Epithelial cell of prostate (primary cell): Measurements from ENCODE around the gene DLL1.
"Not testable (repeated sequence)": the region's sequence is repeated elsewhere in the genome, so short reads cannot be mapped to it uniquely, and the experiment has no call there.

ENCODE experiments used
- DNase-seq: peaks from one replicate; pipeline ENCODE4 v3.0.0-alpha.2; 2011; ENCODE audit warnings: low read depth, low spot score
- H3K27ac ChIP-seq: fragments of 450-650 bp; 2 replicates; pipeline ENCODE4 v1.5.1; 2017; ENCODE audit warnings: mild to moderate bottlenecking

Gene DLL1

DNA sequence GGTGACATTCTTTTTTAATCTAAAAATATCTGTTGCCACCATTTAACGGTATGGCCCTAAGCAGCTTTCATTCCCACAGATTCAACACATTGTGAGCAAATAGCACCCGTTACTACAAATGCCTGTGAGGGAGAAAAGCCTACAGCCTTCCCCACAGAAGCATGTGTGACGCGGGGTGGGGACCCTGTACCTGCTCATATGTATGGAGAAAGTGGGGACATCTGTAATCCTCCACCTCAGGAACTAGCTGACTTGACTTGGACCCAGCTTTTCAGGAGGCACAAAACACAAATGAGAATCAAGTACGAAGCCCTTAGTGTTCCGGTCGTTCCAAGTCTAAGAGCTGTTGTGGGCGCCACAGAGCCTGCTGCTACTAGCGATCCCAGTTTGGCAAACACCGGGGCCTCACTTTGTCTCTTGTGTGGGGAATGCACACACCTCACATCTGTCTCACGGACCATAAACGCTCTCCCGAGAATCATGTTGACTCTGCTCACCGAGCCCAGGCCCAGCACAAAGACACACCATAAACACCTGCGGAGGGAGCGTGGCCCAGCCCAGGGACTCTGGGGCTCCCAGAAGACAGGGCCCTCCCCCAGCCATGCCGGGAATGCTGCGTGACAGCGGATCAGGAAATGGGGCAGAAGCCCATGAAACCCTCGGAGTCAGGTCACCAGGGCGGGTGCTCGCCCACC lies 21.6 kb downstream of the DLL1 start:
- H3K27ac ChIP-seq, result no peak overlapping the region
- no peak for DNase-seq

DNA sequence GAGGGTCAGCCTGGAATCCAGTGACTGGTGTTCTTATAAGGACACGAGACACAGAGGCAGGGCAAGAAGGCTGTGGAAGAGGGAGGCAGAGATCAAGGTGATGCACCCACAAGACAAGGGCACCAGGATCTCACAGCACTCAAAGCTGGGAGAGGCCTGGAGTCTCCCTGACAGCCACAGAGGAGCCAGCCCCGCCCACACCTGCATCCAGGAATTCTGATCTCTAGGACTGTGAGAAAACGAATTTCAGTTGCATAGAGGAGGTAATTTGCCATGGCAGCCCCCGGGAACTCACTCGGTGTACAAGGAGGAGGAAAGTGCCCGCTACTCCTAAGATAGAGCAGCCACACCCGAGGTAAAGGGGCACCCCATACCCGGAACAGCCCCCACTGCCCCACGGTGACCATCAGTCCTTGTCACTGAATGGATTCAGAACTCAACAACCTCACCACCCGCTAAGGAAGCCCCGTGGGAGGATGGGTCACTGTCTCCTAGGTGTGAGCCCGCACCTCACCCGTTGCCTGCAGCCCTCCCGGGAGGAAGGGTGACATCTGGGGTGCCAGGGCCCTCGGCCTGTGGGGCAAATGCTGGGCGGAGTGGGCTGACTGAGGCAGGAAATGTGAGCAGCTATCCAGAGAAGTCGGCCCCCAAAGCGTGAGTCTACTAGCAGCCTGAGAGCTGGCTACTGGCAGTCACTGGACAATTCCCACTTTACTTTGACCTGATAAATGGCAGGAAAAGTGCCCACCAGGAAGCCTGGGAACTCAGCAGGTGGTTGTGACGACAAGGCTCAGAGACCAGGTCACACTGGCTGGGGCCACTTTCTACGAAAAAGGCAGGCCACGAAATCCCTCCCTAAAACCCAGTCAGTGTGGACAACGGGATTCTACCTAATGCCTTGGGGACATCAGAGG lies 22.4 kb downstream of the DLL1 start:
- no peak for DNase-seq

DNA sequence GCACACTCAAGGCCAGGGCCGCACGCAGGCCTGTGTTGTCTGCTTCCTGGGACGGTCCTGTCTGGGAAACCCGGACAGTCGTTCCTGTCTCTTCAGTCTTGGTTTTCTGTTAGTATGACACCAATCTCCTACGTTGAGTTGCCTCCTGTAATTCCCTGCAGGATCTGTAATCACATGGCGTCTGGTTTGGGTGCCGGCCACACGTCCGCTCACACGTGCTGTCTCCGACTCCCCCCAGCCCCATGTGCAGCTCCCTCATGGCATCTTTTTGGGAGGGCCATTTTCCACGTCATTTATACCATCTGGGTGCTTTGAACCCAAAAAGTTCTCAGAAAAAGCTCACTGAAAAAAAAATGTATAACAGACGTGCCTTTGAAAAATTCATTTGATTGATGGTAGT lies 23.2 kb downstream of the DLL1 start:
- no peak overlapping the region for H3K27ac ChIP-seq
- no peak for DNase-seq

More for the DNA sequence above, 22.4 kb downstream of the DLL1 start:
- no peak overlapping the region for H3K27ac ChIP-seq

DNA sequence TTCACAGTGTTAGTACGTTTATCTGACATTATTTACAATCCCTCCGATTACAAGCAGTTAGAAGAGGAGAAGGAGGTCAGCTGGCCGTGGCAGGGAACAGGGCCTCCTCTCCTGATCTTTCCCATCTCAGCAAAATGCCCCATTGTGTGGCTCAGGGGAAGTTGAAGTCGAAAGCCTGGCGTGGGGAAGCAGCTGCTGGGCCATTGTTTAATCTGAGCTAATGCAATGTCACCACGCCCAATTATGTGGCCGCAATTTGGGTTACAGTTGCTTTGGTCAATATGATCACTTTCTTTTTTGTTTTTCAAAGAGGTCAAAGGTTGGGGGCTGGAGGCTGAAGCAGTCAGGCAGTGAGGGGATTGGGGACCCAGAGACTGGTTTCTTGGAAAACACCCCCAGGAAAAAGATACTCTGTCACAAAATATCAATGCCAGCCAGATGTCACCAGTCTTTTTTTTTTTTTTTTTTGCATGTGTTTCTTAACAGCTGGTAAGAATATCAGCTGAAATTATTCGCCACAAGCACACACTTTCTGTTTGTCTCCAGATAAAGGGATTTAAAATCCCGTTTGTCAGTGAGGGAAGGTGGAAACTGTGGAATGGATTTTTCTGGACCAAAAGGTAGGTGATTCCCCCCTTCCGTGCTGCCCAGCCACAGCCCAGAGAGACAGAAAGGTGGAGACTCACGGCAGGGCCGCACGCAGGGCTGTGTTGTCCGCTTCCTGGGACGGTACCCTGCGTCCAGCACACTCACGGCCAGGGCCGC lies 24.6 kb downstream of the DLL1 start:
- DNase-seq, result no peak
- H3K27ac ChIP-seq, result no peak overlapping the region

DNA sequence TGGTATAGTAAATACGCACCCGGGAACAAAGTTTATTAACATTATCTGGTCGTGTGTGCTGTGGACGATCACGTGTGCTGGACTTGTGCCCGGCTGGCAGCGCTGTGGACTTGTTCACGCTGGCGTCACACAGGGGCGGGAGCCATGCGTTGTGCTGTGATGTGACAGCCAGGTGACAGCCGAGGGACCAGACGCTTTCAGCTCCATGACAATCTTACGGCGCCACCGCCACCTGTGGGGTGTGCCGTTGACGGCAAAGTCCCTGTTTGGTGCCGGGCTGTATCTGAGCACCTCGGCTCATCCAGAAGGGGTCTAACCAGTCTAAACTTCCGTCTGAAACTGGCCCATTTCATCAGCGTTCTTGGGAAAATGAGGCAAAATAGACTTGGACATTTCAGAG lies 25.2 kb downstream of the DLL1 start:
- no peak for DNase-seq
- no peak overlapping the region for H3K27ac ChIP-seq

DNA sequence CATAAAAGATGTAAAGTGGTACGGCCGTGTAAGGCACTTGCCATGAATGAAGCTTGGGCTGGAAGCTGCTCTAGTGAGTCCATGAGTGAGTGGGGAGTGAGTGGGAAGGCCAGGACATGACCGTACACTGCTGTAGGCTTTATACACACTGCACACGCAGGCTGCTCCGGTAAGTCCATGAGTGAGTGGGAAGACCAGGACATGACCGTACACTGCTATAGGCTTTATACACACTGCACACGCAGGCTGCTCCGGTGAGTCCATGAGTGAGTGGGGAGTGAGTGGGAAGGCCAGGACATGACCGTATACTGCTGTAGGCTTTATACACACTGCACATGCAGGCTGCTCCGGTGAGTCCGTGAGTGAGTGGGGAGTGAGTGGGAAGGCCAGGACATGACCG lies 26.2 kb downstream of the DLL1 start:
- DNase-seq, H3K27ac ChIP-seq: not testable (repeated sequence)

DNA sequence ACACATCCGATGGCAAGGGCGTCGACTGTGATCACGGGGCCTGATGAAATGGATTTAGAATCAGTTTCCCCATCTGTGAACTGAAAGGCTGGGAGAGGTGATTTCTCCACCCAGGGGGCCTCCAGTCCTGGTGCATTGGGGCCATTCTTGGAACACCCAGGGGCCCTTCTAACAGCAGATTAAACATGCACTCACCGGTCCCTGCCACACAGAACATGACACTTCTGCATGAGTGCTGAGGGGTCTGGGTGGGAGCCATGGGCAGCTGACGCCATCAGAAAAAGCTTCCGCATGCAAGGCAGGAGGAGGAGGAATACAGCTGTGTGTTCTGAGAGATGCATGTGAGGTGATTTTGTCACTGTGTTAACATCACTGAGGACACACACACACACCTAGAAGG lies 26.8 kb downstream of the DLL1 start:
- H3K27ac ChIP-seq, result no peak overlapping the region
- no peak for DNase-seq

DNA sequence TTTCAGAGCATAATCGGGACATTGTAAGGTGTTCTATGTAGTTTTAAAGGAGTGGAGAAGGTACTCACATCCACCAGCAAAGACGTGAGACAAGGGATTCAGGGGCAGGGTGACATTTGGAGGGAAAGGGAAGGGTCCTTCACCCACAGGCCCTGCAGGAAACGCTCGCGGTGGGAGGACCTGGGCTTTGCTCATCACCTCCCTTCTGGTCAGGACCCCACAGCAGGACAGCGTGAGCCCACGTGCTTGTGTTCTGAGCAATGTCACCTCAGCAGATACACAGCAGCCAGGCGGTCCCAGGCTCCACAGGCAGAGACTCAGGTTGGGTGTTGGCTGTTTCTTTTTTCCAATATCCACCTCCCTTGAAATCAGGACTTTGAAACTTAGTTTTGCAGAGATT lies 27.5 kb downstream of the DLL1 start:
- DNase-seq, result no peak
- H3K27ac ChIP-seq, result no peak overlapping the region

DNA sequence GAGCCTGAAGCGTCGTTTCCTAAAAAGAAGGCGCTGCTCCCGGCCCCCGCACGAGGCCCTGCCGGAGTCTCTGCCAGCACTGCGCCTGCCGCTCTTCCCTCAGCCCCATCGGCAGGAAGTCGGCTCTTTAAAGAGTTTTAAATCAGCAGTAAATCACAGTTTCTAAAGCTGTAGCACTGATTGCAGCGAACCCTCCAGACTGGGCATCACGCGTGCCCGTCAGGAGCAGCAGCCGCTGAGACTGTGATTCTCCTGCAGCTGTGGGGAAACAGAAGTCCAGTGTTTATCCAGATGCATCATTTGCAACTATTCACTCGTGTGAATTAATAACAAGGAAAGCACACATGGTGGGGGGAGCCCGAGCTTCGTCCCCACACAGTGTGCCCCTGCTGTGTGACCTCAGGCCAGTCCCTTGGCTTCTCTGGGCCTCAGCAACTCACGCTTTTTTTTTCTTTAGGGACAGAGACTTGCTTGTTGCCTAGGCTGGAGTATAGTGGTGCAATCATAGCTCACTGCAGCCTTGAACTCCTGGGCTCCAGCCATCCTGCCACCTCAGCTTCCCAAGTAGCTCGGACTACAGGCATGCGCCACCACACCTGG lies 28.3 kb downstream of the DLL1 start:
- no peak for DNase-seq
- H3K27ac ChIP-seq, result no peak overlapping the region

DNA sequence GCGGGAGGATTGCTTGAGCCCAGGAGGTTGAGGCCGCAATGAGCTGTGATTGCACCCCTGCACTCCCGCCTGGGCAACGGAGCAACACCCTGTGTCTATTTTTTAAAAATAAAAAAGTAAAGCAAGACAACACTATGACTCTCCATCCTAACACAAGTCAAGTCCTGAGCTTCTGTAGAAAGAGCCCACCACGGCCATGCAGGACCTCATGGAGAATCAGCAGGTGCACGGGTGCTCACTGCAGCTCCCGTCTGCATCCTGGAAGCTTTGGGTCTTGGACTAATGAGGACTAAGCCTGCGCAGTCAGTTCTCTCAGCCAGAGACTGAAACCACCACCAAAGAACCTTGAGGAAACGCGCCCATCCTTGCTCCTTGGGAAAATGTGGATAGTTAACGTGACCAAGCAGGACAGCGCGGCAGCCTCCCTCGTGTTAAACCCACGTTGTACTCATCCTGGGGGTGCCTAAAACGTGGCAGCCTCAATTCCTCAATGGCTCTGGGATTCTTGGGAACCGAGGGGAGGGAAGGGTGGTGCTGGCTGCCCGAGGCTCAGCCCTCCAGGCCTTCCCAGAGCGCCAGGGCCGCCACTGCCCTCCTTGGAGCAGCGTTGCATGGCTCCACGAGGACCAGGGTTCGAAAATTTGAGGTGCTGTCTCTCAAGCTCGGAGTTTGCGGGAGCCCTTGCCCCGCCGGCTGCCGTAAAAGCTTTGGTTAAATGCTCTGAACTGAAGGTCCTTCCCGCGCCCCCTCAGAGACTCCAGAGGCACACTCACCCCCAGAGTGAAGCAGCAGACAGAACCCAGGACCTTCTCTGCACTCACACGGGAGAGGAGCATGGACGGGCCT lies 29.0 kb downstream of the DLL1 start:
- no peak overlapping the region for H3K27ac ChIP-seq
- no peak for DNase-seq

DNA sequence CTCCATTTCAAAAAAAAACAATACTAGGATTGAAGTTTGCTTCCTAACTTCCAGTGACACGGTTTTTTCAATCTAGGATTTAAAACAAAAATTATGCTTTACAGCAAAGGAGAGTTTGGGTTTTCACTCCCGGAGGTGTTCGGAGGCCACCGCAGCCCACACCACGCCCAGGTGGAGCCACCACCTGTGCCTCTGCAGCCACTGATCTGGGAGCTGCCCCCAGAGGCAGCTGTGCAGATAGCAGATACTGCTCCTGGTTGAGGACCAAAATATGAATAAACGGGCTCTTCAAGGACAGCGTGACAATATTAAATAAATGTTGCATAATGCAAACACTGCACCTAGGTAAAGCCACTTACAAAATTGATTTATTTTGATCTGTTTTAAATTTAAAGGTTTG lies 30.2 kb downstream of the DLL1 start:
- no peak overlapping the region for H3K27ac ChIP-seq
- no peak for DNase-seq

DNA sequence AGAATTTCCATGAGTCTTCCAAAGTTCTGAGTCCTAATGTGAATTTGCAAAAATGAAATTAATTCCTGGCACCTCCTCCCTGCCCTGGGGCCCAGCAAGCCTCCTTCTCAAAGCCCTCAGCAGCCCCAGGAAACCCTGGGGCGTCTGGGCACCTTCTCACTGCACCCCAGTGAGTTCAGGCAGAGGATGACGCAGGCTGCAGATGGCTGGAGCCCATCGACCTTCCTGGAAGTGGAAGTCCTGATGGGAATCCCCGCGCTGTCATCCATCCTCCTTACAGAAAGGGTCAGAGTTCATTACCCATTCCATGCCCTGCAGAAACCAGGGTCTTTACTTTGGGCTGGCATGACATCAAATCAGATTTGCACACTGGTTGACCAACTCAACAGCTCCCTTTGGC lies 31.6 kb downstream of the DLL1 start:
- no peak overlapping the region for H3K27ac ChIP-seq
- DNase-seq, result no peak

DNA sequence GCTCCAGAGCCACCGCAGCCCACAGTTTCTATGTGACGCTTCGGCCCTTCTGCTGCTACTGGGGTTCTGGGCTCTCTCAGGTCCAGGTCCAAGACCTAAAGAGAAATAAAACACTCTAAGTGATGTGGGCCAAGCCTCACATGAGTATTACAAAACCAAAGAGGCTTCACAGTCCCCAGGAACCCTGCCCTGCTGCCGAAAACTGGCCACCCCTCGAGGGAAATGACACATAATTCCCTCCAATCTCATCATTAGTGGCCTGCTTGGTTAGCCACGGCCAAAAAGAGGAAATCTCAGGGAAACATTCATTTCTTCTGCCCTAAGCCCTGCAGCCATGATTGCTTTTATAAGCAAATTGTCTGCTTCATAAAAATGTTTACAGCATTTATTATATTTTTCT lies 32.5 kb downstream of the DLL1 start:
- no peak for DNase-seq

DNA sequence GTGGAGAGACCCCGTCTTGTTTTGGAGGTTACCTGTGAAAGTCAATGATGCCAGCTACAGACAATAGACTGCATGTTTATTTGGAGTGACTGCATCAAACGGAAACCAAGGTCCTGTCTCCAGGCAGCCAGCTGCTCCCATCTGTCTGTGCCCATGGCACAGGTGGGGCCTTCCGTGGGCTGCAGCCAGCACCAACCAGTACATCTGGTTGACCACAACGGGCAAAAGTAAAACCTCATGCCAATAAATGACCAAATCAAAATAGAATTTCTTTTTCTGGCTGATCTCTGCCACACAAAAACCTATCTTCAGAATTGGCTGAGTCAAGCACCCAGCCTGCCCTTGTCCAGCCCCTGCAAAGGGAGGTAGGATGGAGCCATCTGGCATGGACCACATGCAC lies 33.5 kb downstream of the DLL1 start:
- H3K27ac ChIP-seq, result no peak overlapping the region
- no peak for DNase-seq

More for the DNA sequence above, 32.5 kb downstream of the DLL1 start:
- no peak overlapping the region for H3K27ac ChIP-seq

DNA sequence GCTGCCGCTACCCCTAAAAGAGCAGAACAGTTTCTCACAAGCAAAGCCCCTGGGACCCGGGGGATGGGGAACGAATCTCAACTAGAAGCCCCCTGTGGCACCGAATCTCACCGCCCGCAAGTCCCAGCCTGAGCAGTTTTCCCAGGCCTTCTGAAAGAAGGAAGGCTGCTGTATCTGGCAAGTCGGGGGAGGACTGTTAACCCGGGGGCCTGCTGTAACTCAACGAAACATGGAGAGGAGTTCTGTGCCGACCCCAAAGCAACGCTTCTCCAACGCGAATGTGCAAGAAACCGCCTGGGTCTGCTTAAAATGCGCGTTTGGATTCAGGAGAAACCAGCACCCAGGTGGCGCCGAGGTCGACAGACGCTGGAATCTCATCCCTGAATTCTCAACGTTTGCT lies 34.2 kb downstream of the DLL1 start:
- no peak for DNase-seq
- no peak overlapping the region for H3K27ac ChIP-seq

DNA sequence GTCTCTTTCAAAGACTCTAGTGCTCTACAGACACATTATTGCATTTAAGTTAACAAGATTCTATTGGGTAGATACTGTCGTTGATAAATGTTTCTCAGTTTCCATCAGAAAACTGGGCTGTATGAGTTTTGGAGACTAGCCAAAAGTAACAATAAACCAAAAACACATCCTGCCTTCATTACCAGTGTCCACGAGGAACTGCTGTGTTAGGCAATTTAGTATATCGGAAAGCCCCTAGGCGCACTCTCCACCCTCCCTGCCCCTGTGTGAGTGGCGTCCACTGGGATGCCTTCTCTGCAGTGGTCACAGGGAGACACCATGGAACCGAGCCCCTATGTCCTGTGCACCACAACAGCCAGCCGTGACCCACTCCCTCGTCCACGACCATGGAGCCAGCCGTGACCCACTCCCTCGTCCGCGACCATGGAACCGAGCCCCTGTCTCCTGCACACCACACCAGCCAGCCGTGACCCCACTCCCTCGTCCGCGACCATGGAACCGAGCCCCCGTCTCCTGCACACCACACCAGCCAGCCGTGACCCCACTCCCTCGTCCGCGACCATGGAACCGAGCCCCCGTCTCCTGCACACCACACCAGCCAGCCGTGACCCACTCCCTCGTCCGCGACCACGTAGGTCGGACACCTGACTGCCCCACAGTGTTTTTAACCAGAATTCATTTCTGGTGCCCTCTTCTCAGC lies 35.3 kb downstream of the DLL1 start:
- no peak for DNase-seq
- no peak overlapping the region for H3K27ac ChIP-seq

DNA sequence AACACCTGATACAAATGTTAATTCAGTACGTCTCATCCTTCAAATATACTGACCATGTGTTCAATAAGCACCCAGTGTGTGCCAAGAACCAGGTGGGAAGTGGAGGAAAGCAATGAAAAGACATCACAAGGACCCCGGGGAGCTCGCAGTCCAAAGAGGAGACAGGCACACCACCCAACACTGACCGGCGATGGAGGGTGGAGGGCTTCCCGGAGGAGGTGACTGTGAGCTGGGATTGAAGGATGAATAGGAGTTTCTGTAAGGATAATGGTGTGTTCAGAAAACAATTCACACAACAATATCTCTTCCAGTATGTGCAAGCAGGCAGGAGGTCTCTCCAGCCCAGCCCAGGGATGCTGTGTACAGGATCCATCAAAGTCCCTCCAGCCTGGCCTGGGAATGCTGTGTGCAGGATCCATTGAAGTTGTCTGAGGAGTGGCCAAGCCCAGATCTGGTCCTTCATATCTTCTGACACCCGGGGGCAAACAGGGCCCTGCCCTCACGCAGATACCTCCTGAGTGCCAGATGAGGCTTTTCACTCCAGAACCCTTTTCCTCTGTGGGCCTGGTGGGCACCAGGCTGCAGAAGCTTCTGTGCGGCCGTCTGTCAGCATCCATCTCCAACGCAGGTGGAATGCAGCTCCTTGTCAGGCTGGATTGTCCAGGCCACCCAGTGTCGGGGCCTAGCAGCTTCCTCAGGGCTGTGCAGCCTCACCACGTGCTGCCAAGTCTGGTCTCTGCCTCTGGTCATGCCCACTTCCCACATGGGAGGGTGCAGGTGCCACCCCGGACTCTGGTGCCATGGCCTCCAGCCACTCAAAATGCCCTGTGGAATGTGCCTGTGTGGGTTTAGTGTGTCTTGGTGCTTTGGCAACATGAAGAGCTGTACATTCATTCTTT lies 36.3 kb downstream of the DLL1 start:
- no peak overlapping the region for H3K27ac ChIP-seq
- no peak for DNase-seq

DNA sequence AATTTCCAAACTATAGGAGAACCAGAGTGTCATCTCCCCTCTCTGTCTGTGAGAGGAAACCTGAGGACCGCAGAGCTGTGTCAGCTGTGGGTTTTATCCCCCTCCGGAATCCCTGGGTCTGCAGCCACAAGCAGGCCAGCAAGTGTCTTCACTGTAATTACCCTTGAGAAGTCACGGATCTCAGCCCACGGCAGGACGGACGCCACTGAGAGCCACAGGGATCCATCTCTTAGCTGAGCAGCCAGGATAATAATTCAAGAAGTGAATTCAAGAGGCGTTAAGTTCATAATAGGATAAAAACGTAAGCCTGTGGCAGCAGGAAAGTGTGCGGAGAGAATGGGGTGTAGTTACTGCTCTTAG lies 37.0 kb downstream of the DLL1 start:
- H3K27ac ChIP-seq, result no peak overlapping the region
- DNase-seq, result no peak
